ENCODE data around the gene PSKH1. TPM values are rescaled to one million over a fixed set of nuclear protein-coding genes. Genes with fewer than 3 reads are reported as not detected.
"Not testable (repeated sequence)": the region's sequence is repeated elsewhere in the genome, so short reads cannot be mapped to it uniquely, and the experiment has no call there.

The PSKH1 gene
- total RNA-seq (2014; rRNA removed; shearing (Covaris generic)): 7.7 and 8.1 TPM in 2 replicates

DNA sequence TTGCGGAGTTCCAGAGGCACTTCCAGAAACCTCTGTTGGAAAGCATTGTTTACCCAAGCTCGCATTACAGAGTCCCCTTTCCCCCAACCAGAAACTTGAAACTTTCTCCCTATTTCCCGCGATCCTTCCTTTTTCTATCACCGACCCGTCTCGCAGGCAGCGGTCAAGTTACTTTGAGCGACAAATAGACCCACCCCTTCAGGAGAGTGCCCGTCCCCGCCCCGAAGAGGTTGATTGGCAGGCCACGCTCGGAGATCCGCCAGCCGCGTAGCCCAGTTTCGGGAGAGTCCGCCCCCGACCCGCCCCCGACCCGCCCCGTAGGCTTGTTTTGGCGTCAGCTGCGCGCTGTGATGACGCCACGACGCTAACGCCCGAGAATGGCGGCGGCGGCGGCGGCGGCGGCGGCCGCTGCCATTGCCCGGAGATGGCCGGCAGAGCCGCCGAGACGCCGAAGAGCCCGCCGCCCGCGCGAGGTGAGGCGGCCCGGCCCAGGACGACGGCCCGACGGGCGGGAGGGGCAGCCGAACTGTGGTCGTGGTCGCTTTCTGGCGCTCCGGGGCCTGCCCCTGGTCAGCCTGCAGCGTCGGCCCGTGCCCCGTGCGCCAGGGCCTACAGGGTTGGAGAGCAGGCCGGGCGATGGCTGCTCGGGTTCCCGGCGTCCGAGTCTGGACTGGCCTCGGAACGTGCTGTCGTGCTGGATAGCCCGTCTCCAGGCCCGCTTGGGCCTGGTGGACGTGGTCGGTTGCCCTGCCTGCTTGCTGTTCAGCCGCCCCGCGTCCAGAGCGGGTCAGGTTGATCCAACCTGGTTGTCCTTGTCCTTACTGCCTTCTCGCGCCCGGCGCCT, at the start of gene PSKH1:
PSKH1 (plus strand) TSS at position 356 of the 844 bp plus-strand sequence. CDS start 15,496 bp downstream, outside the sequence.
- DNase-seq (ENCODE audit: low spot score): peak; percentile 90

DNA sequence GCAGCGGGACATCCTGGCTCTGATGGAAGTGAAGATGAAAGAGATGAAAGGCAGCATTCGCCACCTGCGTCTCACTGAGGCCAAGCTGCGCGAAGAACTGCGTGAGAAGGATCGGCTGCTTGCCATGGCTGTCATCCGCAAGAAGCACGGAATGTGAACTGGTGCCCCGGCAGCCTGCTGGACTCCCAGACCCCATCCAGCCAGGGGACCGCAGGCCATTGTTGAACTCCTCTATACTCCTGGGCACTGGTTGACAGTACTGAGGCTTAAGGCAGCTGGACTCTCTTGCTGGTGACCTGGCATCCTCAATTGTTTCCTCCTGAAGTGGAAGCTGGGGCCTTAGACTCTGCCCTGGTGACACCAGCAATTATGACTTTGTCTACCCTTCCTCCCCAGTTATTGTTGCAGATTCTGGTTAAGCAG, 49.7 kb upstream of the PSKH1 start:
- DNase-seq (ENCODE audit: low spot score): no peak

DNA sequence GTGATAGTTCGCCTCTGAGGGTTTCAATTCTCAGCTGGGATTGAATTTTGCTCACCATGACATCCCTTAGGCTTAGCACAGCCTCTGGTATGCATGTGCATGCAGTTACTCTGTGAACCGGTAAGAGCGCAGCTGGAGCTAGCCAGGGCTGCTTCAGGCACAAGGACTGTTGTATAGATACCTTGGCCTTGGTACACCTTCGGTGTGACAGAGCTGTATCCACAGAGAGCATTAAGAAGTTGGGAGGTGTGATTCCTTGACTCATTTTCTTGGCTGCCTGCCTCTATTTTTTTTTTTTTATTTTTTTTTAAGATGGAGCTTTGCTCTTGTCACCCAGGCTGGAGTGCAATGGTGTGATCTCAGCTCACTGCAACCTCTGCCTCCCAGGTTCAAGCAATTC, 48.6 kb upstream of the PSKH1 start:
- DNase-seq (ENCODE audit: low spot score): no peak

DNA sequence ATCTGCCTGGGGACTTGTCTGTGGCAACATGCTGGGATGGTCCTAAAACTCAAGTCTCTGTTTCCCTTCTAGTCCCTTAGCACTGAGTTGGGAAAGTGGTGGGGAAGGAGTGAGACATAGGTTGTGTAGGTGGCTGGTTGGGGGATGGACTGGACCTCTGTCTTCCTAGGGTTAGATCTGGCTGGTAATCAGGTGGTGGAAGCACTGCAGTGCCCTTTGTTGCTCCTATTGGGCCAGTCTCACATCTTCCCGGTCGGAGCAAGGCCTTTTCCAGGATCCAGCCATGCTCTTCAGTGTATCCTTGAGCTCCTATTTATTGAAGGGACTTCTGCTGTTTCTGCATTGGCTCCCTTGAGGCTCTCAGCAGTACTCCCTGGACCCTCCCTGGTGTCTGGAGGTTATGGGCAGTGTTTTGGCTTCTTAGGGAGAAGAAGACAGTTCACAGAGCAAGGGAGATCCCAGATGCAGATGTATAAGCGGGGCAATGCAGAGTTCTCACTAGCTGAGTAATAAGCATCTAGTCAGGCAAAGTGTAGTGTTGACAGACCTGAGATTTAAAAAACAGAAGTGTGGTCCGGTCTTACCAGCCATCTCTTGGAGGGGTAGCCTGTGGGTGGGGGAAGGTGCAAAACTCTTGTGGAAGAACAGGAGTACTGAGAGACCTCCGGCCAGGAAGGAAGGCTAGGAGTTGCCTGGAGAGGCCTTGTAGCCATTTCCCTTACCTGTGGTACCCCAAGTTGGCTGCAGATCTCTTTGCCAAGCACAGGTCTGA, 47.6 kb upstream of the PSKH1 start:
- DNase-seq (ENCODE audit: low spot score): no peak

DNA sequence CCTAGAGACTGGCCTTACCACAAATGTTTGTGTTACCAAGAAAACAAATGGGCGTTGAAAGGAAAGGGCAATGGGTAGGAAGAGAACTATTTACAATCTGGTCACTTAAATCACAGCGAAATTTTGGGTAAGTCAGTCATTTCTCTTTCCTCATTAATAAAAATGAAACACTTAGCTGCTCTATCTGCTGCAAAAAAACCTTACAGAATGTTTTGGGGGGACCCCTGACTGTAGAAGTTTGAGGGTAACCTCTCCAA, 47.1 kb upstream of the PSKH1 start:
- no peak for DNase-seq (ENCODE audit: low spot score)

DNA sequence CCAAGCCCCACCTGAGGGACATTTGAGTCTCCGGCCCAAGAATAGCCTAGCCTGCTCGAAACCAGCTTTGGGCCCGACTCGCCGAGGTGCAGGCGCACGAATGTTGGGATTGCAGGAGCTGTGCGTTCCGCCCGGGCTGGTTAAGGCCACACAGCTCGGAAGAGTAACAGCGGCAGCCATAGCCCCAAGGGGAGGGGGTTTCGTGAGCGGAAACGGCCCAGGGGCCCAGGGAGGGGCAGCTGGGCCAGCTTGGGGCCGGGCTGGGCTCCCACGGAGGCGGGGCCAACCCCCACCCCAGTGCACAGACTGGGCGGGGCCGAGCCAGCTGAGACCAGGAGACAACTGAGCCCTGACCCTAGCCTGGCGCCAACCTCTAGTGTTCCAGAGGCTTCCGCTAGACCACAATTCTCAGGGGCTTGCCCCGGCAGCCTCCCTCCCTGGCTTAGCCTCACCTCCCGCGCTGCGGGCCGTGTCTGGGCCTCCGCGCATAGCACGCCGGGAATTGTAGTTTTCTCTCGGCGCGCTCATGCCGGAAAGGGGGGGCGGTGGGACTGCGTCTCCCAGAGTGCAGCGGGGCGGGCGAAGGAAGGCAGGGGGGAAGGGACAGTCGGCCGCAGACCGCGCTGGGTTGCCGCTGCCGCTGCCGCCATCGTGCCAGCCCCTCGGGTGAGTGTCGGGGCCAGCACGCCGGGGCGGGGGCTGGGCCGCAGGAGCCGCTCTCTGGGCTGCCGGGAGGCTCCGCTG, 46.6 kb upstream of the PSKH1 start, which contains the start of gene NUTF2:
NUTF2 (plus strand) TSS at position 614 of the 744 bp plus-strand sequence. CDS start 18,198 bp downstream, outside the sequence.
- DNase-seq (ENCODE audit: low spot score): peak; percentile 92

DNA sequence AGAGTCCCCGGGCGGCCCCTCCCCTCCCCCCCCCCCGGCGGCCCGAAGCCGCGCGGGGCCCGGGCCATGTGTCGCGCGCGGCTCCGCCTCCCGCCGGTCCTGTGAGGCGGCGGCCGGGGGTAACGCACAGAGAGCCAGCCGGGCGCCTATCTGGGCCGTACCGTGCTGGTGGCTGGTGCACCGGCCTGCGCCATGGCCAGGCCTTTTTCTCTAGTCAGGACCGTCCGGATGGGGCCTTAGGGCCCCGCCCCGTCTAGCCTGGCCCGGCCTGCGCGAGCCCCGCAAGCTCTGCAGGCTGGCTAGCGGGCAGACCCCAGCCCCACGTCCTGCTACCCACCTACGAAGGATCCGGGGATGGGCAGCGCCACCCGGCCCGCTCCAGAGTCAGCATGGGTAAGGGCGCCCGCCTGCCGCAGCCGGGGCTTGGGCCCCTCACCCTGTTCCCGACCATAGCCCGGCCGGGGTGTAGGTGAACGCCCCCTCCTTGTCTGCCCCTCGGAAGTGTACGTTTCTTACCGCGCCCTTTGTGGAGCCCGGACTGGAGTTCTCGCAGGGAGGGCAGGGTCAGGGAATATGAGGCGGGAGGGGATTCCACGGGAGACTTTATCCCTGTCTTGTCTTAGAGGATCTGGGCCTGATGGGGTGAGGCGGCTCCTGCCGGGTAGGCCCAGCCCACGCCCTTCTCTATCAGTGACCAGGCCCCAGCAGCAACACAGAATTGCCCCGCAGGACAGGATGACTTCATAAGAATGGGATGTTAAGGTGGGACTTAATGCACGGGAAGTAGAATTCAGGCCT, 45.8 kb upstream of the PSKH1 start, which contains the start of gene CENPT:
CENPT (minus strand) TSS at position 630 of the 798 bp plus-strand sequence. CDS start 13,834 bp downstream, outside the sequence.
- DNase-seq (ENCODE audit: low spot score): peak; percentile 42

DNA sequence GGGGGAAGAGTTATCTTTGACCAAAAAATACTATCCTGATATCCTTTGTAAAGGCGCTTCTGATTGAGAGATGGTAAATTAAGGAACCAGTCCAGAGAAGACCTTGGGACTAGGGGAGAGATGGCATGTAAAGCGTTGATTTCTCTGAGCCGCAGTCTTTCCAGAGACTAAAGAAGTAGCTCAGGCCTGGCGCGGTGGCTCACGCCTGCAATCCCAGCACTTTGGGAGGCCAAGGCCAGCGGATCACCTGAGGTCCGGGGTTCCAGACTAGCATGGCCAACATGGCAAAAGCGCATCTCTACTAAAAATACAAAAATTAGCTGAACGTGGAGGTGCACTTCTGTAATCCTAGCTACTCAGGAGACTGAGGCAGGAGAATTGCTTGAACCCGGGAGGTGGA, 44.9 kb upstream of the PSKH1 start:
- no peak for DNase-seq (ENCODE audit: low spot score)

DNA sequence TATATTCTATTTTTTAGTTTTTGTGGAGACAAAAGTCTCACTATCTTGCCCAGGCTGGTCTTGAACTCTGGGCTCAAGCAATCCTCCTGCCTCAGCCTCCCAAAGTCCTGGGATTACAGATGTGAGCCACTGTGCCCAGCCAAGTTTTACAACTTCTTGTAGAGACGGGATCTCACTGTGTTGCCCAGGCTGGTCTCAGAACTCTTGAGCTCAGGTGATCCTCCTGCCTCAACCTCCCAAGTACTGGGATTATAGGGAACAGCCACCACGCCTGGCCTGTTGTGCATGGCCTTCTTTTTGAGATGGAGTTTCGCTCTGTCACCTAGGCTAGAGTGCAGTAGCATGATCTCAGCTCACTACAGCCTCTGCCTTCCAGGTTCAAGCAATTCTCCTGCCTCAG, 39.4 kb upstream of the PSKH1 start:
- no peak for DNase-seq (ENCODE audit: low spot score)

DNA sequence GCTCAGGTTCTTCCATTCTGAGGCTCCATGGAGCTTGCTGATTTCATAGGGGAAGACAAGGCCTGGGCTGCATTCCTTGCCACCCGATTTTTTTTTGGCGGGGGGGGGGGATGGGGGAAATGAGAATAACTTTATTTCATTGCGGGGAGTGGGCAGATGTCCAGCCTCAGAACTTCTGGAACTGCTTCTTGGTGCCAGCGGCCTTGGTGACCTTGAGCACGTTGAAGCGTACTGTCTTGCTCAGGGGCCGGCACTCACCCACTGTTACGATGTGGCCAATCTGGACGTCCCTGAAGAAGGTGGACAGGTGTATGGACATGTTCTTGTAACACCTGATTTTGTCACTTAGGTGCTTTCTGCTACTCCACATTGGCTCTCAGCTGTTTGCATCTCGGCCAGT, 37.3 kb upstream of the PSKH1 start:
- no peak for DNase-seq (ENCODE audit: low spot score)

DNA sequence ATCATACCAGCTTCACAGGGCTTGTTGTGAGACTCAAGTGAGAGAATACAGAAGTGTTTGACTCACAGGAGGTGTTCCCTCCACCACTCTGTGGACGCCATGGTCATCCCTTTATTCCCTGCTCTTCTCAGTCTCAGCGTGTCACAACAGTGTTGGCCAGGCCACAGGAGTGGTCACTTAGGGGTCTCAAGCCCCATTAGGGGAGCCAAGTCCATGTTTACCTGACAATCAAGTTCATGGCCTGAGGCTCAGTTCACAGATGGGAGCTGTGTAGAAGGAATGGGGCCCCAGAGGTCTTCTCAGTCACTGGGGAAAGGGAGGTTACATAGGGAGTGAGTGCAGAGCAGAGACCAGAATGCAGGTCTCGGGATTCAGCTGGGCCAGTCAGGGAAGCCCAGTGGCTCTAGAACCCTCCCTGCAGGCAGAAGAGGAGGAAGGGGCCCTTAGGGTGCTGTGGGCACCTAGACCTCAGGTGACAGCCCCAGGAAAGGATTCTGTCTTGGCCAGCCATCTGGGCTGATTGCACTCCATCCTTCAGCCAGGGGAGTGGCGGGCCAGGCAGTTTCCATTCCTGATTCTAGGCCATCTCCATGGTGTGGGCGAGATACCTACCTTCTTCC, 36.0 kb upstream of the PSKH1 start:
- no peak for DNase-seq (ENCODE audit: low spot score)

DNA sequence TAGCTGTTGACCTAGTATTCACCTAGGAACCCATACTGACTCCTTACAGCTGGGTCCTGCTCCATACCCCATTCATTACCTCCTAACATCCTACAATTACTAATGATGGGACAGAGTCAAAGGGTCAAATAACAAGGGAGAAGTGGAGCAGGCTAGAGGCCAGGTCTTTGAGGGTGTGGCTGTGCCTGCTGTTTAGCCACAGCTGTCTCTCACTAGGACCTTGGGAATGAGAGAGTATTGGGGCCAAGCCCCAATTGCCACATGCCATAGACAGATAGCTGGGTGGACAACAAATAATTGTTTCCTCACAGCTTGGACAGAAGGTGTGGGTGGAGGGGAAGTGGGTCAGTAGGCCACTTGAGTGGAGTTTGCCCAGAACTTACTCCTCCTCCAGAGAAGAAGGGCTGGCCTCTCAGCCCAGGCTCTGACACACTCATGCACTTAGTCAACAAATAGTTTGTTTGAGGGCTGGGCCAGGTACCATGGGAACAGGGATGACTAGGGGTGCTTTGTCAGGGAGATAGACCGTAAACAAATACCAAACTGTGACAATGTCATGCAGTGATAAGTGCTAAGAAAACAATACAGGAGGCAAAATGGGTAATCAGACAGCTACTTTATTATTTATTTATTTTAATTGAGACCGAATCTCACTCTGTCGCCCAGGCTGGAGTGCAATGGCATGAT, 35.4 kb upstream of the PSKH1 start:
- peak; percentile 36 for DNase-seq (ENCODE audit: low spot score)

DNA sequence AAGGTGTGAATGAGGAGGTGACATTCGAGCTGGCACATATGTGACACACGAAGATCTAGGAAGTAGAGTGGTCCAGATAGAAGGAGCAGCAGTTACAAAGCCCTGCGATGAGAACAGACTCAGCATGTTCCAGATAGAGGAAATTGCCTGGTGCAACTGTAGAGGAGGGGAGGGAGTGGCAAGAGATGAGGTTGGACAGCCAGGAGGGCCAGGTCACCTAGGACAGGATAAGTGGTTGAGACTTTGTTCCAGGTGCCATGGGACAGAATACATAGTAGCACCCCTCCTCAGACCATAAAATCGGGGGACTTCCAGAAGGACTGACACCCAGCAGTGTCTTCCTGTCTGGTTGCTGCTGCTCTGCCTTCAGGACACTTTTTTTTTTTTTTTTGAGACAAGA, 34.6 kb upstream of the PSKH1 start:
- DNase-seq (ENCODE audit: low spot score): no peak

DNA sequence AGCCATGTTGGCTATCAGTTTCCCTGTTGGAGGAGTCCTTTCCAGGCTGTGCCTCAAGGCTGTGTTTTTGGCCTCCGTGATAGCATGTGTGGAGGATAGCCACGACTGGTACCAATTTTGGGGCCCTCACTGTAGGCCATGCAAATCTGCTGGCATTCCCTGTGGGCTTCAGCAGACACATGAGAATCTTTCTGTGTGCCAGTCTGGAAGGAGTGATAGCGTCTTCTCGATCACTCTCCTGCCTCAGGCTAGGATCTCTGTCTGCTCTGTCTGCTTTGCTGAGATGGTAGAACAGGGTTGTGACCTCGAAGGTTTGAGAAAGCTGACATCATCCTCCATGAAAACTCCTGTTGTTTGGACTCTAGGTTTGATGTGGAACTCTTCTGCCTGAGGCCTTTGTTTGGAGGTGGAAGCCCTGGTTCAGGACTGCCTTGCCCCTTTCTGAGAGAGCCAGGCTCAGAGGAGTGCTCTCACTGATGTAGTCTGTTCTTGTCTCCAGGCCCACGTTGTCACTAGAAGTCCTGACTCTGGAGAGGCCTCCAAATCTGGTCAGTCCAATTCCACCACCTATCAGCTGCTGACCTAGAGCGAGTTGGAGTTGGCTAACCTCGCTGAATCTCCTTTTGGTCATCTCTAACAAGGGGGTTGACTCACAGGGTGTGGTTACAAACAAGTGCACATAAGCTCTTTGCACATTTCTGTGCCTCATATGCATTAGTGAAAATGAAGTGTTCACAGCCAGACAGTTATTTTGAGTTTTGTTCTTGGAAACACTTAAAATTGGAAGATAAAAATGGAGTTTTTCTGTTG, 32.3 kb upstream of the PSKH1 start:
- DNase-seq (ENCODE audit: low spot score): no peak

DNA sequence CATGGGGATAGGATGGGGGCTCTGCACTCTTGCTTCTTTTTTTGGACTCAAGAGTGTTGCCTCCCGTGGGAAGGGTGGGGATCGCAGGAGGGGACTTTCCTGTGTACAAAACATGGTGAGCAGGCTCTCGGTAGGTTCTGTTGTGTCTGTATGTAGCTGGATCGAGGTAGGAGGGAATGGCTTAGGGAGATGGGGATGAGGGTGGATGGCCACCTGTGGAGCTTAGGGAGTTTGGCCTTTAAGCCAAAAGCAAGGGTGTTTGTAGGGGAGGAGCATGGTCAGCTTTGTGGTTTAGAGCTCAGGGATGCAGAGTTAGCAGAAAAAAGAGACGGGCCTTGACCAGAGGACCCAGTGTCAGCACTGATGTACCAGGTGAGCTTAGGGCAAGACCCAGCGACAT, 31.2 kb upstream of the PSKH1 start:
- DNase-seq (ENCODE audit: low spot score): no peak

DNA sequence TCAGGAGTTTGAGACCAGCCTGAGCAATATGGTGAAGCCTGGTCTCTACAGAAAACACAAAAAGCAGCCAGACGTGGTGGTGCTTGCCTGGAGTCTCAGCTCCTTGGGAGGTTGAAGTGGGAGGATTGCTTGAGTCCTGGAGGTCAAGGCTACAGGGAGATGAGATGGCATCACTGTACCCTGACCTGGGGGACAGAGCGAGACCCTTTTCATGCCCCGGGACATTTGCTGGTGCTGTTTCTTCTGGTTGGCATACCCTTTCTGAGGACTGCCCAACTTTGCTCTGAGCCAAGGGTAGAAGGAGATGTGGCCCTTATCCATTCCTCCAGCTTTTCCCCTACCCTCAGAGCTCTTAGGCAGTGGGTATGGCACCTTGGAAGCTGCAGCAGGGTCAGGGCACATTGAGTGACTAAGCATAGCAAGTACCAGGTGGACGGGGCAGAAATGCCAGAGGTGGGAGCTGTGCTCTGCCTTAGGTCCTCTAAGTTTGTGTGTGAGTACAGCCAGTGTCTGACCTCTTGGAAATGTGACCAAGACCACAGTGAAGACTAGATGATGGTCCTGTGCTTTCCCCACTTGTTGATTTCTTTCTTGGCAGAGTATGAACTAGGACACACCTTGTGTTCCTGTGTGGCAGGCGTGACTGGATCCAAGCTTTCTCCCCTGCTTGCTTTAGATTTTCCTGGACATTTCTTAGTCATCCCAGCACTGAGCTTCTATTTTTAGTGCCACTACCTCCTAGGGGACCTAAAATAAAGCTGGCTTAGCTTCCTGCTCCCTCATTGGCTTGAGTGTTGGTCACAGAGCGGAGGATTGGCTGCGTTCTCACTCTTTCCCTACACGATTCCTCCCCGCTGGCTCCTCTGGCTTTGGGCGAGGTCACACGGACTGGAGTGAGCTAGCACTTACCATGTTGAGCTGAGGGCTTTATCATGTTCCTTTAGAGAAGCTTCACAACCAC, 30.2 kb upstream of the PSKH1 start:
- DNase-seq (ENCODE audit: low spot score): no peak

DNA sequence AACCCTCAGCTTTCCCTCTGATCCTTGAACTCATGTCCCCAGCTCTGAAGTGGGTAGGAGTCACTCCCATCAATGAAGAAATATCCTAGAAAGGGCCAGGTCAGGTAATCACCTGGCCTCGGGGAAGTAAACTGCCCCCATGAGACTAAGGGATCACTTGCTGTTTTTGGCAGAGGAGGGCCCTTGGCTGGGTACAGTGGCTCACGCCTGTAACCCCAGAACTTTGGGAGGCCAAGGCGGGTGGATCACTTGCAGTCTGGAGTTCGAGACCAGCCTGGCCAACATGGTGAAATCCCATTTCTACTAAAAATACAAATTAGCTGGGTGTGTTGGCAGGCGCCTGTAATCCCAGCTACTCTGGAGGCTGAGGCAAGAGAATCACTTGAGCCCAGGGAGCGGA, 29.0 kb upstream of the PSKH1 start:
- not testable (repeated sequence) for DNase-seq (ENCODE audit: low spot score)

DNA sequence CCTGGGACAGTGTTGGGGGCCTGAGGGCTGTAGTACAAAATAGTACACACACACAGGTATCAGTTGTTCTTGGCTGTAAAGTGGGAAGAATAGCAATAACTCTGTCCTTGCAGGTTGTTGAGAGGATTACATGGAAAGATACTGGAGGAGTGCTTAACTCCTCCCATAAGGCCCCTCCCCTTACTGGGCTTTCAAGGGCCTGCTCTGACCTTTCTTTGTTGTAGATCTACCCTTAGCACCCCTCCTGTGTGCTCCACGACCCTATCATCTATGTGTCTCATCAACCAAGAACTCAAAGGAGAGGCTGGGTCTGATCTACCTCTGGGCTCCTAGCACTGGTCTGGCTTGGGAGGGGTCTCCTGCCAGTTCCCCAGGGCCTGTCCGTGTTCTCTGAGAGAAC, 28.5 kb upstream of the PSKH1 start:
- DNase-seq (ENCODE audit: low spot score): no peak

All from H4 (cell line).